ENCODE data around the gene DDX41.
"Not testable (repeated sequence)": the region's sequence is repeated elsewhere in the genome, so short reads cannot be mapped to it uniquely, and the experiment has no call there.

The DDX41 gene

DNA sequence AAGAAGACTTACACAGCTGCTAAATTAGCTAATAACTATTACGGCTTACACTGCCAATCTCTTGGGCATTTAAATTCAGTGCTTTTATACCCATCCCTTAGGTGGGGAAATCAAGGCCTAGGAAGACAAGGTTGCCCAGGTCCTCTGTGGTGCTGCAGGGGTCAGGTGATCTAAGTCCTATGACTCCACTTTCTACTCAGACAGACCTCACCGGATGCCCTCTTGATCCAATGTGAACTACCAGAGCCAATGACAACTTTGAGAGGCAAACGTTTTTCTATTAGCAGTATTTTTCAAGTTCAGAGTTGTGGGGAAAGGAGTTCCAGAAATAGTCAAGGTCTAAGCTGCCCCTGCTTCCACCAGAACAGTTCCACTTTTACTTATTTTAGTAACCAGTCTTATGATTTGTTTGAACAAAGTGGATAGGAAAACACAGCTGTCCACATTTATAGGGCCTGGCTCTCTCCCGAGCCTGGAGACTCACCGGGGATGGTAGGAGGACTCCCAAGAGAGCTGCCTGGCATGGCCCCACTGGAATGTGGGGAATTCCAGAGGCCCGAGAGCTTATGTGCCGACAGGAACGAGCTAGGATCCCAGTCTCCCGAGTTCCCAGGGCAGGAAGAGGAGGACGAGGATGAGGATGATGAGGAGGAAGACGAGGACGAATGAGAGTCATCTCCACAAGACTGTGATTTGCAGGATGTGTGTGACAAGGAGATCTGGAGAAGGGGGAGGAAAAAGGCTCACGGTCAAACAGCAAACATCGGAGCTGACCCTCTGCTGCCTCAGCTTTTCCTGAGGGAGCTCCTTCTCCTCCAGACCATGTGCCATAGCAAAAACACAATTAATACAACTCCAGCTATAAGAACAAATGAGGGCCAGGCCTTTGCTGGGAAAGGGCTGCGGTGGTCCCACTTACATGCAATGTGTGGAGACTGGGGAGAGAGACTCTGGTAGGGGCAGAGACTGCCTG, 20.9 kb upstream of the DDX41 start:
- no peak for DNase-seq

DNA sequence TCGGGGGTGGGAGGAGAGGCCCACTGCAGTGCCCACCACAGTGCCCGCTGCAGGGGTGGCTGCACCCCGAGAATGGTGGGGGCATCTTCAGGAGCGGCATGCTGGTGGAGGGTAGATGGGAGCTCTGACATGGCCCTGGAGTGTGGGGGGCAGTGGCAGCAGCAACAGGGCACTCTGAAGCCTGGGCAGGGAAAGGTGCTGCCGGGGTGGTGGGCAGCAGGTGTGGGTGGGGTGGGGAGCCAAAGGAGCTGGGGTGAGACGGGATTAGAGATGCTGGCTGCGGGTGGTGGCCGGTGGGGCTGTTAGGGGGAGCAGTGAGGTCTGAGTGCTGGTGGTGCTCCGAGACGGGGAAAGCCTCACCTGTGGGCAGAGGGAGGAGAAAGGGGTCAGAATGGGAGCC, 19.6 kb upstream of the DDX41 start:
- no peak for DNase-seq

DNA sequence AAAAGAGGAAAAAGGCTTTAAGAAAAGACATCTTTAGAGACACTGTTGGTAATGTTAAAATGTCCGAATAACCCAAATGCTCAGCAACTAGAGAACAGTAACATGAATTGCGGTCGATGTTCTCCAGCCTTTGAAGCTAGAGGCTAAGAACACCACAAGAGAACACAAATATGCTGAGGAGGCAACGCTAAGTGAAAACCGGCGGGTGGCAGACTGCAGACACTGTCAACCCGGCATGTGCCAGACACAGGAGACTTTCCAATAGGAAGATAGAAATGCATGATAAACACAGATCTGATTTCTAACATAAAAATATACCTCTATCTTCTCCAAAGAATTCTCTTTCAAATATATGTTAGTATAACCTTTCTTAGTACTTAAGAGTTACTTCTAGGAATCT, 18.4 kb upstream of the DDX41 start:
- DNase-seq, result no peak

DNA sequence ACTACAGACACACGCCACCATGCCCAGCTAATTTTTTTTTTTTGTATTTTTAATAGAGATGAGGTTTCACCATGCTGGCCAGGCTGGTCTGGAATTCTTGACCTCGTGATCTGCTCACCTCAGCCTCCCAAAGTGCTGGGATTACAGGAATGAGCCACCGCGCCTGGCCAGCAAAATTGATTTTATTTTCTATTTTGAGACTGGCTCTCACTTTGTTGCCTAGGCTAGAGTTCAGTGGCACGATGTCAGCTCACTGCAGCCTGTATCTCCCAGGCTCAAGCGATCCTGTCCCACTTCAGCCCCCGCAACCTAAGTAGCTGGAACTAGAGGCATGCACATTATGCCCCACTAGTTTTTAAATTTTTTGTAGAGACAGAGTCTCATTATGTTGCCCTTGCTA, 17.7 kb upstream of the DDX41 start:
- DNase-seq, result not testable (repeated sequence)

DNA sequence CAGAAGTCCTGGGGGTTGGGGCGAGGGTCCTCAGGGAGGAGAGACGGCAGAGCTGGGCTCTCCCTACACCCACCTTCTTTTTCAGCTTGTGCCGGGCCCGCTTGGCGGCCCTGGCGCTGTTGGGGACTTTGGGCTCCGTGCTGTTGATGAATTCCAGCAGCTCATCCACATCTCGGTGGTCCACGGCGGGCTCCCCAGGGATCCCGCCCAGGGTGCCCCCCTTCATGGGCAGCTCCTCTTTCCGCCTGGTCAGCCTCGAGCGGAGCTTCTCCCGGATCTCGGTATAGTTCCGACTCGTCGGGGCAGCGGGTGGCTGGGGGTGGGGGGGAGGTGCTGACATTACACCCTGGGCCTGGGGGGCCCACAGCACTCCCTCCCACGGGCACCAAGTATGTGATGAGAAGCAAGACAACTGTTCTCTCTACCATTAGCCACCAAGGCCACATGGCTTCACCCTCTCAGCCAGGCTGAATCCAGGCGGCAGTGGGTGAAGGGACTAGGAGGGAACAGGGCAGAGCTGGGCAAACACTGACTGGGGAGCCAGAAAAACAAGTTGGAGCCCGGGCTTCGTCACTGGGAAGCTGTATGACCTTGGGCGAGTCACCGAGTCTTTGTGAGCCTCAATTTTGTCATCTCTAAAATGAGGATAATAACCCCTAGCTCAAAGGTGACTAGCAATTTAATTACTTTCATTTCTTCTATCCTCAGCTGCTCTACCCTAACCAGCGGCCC, 14.6 kb upstream of the DDX41 start:
- DNase-seq, result no peak

DNA sequence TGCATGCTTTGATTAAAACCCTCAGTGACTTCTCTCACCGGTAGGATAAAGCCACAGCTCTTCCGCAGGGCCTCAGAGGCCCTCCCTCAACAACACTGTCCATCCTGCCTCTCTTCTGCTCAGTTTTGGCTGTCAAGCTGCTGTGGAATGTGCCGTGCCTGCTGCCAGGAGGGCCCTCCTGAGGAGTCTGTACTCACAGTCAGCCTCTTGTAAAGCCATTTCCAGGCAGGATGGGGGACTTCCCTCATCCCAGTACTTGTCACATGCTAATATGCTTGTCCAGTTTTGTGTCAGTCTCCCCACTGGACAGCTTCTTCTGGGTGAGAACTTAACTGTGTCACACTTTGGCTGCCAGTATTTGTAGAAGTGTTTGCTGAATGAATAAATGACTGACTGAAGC, 13.9 kb upstream of the DDX41 start:
- no peak for DNase-seq

DNA sequence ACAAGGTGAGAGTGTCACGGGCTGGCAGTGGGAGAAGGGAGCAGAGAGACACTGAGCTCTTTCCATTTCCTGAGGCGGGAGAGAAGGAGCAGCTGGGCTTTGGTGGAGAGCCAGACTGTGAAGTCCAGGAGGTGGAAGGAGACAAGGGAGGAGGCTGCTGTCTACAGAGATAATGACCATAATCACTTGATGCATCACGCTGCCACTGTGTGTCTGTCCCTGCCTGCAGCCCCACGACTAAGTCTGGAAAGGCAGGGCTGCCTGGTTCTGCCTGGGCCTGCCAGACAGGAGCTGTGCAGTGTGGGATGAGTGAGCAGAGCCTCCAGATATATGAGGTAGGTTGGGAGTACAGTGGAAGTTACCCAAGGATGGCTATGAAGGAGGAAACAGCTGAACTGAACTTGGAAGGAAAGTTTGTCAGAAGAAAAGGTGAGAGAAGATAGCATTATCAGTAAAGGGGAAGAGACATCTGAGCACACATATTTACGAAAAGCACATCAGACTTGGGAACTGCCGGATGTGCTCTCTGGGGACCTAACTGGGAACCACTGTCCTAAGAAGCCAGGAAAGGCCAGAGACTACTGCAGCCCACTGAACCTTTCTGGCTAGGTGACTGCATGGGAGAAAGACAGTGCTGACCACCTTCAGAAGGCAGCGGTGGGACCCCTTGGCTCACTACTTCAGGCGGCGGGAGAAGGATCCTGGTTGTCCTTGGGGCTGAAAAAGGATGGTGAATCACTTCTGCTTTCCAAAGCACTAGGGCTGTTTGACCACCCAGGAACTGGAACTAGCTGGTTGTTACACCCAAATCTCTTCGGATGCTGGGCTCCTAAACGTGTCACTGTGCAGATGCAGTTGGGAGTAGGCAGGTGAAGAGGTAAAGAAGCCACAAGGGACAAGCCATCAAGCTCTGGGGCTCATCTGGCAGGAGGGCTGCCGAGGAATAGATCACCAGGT, 12.8 kb upstream of the DDX41 start:
- DNase-seq, result no peak

DNA sequence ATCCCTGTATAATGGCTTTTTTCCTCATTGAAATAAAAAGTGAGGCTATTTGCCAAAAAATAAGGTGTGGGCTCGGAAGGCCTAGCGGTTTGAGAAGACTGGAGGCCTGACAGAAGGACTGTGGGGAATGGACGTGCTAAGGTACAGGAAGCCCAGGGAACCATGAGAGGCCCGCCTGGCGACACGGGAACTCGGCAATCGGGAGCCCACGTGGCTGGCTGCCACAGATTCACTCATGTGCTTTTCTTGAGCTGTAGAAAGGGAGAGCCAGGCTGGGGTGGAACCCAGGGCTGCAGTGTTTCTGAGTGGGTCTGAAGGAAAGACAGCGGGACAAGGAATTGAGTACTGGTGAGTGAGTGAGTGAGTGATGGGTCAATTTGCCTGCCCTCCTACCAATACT, 11.9 kb upstream of the DDX41 start:
- no peak for DNase-seq

DNA sequence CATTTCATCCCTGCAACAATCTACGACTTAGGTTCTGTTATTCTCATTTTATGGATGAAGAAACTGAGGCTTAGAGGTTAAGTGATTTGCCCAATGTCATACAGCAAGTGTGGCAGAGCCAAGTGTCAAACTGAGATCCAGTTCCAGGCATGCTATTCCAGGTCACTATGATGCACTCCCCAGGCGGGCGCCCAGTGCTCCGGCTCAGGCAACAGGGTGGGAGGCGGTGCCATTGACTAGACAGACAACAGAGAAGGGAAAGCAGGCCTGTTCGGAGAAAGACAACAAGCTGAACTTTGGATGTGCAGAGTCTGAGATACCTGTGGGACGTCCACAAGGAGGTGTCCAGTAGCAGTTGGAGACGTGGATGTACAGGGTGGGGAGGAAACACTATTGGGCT, 10.8 kb upstream of the DDX41 start:
- DNase-seq, result no peak

DNA sequence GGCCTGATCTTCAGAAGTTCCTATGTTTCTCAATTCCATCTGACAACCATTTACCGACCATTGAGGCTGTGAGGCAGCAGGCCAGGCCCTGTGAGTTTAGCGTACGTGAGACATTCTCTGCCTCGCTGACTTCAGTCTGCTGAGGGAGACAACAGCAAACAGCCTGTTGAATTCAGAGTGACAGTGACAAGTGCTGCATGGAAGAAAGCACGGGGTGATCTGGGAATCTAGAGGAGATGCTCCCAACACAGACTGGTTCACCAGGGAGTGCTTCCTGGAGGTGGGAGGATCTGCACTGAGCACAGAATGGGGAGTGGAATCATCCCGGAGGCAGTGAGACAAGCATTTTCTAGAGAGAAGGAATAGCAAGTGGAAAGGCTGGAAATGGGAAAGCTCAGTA, 10.0 kb upstream of the DDX41 start:
- no peak for DNase-seq

DNA sequence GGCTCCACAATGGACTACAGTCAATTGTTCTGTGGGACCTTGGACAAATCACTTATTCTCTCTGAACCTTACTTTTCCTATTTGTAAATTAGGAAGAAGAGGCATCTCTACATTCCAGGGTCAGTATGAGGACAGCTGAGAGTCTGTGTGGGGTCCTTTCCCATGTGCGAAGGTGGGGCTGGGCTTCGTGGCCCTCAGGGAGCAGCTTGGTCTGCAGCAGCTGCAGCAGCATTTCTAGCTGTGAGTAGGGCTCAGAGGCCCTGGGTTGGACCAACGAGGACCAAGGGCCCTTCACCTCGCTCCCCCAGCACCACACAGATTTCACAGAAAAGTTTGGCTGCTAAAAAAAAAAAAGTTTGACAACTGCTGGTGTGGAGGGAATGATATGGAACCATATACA, 9.4 kb upstream of the DDX41 start:
- no peak for DNase-seq

DNA sequence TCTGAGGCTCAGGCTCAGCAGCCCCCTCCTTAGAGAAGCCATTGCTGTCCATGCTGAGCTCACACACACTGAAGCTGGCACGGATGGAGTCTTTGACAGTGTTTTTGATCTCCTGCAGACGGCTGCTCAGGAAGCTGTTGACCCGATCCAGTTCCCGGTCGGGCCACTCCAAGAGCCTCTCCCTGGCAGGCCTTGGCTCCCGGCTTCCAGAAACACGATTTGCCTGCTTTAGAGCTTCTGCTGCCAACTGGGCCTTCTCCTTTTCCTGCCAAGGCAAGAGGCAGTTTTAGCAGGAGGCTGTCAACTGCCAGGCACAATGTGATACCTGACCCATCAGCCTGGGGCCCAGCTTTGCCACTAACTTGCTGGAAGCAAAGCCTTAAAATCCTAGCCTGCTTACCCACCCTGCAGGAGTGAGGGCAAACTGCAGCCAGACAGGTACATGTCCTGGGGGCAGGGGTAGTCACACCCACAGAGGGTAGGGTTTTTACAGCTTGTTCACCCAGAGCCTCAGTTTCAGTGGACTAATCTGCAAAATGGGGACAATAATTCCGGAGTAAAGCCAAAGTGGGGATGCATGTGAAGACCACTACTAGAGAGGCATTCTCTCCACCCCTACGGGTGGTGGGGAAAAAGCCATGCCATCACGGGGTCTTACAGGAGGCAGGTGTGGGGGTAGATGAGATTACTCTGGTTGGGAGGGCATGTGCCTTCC, 8.3 kb upstream of the DDX41 start:
- DNase-seq, result no peak

DNA sequence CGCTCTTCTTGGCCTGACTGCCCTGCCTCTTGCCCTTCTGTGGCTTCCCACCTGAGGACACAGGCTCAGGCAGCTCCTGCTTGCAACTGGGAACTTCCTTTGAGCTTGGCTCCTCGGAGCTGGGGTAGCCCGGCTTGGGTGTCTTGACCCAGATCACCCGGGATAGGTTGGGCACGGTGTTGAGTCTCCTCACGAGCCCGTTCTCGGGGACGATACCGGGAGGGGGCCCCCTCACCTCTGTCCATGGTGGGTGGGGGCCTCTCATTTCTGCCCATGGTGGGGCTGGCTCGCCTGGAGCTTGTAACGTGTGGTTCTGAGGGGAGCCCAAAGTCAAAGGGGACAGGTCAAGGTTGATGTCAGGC, 7.8 kb upstream of the DDX41 start:
- DNase-seq, result no peak

DNA sequence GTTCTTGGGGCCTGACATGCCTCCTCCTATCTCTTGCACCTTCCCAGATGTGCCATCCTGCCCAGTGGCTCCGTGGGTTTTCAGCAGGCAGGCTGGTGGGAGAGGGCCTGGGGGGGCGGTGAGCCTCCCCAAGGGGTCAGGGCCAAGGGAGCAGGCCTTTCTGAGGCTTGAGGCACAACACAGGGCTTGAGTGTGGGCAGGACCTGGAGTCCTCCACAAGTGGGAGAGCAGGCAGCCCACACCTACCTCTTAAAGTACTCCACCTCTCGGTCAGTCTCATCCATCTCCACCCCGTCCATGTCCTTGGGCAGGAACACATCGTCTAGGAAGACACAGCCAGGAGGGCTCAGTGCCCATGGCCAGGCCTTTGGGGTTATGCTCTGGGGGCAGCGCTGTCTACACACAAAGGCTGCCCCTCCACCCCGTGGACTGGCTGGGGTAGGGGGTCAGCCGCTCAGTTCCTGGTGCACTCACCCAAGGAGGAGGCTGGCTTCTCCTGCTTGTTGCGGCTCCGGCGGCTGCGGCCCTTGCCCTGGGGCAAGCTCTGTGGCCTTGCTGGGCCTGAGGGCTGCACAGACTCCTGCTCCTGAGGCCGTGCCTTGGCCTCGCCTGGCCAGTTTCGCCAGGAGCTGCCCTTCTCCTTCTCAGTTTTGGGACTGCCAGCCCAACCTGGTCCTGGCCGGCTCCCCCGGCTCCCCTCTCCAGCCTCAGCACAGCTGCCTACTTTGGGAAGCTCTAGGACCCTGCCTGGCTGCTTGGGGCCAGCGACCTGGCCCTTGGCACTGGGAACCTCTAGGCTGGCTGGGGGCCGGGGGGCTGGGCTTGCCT, 7.2 kb upstream of the DDX41 start:
- DNase-seq, result no peak

DNA sequence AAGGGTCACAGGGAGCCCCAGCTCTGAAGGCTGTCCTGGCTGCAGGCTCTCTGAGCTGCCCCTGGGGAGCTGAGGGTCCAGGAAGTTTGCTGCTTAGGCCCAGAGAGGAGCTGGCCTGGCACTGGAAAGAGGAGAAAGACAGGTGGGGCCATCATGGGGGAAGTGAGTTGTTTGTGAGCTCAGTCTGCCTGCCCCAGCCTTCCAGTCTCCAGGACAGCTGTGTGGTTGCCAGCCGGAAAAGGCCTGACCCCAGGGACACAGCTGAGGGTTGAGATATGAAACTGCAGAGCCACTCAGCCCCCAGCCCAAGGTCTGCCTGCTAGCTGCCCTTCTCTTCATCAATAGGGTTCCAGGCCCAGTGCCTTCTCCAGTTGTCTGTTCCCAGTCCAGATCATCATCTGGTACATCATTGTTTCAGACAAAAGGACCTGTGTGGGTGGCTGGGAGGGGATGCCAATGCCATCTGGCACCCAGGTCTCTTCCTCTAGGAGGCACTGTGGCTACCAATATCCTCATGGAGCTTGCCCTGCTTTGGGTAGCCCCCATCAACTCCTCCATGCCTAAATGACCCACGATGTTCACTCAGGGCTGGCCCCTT, 4.3 kb upstream of the DDX41 start:
- DNase-seq, result no peak

DNA sequence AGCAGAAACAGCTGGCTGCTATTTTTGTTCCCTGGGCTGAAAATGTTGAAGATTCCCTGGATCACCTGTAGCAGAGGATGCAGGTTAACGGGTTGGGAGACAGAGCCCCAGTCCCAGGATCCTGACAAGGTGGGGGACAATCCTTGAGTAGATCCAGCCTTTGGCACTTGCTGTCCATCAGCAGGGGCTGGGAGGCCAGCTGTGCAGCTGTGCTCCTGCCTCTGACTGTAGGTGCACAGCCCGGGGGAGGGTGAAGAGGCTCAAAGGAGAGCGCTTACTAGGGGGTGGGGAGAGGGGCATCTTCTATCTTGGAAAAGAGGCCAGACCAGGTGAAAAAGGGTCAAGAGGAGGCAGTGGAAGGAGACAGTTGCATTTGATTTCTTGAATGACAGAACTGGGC, 3.5 kb upstream of the DDX41 start:
- no peak for DNase-seq

DNA sequence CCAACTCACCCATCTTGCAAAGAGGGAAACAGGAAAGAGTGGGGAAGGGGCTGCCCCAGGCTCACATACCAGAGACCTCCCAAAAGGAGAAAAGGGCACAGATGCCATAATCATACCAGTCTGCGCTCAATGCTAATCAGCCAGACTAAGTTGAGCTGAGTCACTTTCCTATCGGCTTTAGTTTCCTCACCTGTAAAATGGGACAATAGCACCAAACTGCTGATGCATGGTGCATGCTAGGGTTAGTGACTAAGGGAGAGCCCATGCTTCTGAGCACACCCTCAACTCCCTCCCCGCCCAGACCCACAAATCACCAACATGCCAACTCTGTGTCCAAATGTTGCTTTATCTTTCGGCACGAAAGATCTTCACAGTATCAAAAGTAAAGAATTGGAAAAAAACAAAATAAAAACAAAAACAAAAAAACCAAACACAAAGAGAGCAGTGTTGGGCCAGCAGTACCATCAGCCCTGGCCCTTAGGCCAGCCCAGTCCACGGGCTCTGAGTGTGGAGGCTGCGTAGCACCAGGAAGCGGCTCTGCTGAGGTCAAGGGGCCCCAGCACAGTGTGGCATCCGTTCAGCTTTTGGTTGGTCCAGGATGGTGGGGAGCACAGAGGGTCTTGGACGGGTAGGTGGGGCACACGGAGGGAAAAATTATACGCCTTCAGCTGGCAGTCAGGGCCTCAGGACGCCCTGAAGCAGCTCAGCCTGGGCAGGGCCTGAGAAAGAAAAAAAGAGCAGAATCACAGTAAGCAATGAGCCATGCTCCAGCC, 2.9 kb upstream of the DDX41 start:
- DNase-seq, result no peak

DNA sequence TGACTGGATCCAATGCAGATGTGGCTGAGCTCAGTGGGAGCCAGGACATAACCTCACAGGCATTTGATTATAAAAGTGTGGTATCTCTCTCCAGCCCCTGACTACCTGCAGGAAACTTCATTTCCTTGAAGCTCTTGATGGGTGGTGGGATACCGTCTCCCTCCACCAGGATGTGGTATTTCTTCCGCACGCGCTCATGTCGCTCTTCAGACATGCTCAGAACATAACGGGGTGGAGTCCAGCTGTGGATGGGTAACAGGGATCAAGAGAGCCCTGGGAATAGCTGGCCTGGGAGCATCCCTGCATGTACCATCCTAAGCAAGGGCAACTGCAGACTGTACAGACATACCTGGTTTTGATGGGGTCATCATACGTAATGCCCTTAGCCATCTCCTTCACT, 1.2 kb downstream of the DDX41 start:
- no peak for DNase-seq

DNA sequence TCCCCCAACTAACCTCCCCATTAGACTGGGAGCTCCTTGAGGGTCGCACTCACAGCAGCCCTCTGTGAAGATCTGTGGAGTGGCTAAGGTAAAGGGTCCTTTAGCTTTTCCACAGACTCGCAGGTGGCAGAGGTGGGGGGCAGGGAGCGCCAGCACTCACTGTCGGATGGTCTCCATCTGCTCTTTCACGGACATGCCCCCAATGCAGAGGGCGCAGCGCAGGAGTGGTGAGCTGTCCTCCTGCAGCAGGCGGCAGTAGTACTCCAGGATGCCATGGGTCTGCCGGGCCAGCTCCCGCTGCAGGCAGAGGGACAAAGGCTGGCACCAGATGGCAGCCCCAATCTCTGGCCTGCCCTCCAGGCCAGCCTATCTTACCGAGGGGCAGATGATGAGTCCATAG, 2.2 kb downstream of the DDX41 start:
- no peak for DNase-seq

DNA sequence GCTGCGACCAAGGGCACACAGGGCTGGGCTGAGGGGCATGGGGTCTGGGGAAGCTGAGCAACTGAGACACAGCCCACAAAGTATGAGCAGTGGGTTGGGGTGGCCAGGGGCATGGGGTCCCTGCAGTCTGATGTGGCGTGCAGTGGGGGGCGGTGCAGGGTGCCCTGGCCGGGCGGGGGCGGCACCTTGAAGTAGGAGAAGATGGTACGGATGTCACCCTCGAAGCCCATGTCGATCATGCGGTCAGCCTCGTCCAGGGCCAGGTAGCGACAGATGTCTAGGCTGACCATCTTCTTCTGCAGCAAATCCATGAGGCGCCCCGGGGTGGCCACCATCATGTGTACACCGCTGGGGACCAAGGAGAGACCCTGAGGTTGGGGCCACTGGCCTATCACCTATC, 3.3 kb downstream of the DDX41 start:
- DNase-seq, result no peak

Data from activated gamma-delta T cell (primary cell).